GM18517 (cell line): ENCODE results near the gene GRIFIN.
"Not testable (repeated sequence)": the region's sequence is repeated elsewhere in the genome, so short reads cannot be mapped to it uniquely, and the experiment has no call there.

Experiments used
- ATAC-seq: cut with Tn5 transposase; IDR thresholded peaks from one replicate; pipeline ENCODE4 v1.9.1; 2021; ENCODE audit warnings: mild to moderate bottlenecking, moderate library complexity; ENCODE audit not compliant: unreplicated experiment

Gene GRIFIN

DNA sequence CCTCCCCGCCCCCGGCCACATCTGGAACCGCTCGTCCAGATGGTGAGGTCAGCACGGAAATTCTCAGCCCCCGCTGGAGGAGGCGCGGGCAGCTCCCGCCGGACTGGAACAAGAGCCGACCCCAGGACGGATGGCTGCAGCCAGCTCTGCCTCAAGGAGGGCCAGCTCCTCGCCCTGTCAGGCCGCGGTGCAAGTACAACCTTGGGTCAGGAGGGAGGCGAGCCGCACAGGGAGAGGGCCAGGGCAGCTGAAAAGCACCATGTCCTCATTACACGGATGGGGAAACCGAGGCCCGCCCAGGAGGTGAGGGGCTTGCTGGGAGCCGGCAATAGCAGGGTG is 3.8 kb upstream of the GRIFIN start:
- no peak for ATAC-seq

DNA sequence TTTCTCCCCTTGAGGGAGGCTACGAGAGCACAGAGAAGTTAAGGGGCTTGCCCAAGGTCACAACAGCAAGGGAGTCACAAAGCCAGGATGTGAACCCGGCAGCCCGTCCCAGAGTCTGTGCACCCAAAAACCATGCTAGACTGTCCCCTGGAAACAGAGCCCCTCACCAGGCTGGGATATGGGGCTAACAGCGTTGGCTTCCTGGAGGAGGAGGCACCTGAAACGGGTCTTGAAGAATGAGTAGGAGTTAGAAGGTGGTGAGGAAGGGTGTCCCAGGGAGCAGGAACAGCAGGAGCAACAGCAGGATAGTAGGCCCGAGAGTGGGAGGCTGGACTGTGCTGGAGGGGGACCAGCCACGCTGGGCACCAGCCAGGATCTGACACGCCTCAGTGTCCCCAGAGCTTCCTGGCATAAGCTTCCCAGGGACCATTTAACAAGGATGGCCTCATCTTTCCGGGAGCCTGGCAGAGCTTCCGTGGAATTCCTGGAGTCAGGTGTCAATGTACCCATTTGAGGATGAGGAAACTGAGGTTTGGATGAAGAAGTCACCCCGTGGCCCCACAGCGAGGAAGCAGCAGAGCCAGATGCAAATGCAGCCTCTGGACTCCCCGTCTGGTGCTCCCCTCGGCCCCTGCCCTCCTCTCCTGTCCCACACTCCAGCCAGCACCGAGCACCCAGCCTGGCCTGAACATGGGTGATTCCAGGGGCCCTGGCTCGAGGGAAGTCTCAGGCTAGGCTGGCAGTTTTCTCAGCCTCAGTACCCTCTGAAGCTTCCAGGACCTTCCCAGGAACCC is 3.3 kb upstream of the GRIFIN start:
- ATAC-seq: no peak

DNA sequence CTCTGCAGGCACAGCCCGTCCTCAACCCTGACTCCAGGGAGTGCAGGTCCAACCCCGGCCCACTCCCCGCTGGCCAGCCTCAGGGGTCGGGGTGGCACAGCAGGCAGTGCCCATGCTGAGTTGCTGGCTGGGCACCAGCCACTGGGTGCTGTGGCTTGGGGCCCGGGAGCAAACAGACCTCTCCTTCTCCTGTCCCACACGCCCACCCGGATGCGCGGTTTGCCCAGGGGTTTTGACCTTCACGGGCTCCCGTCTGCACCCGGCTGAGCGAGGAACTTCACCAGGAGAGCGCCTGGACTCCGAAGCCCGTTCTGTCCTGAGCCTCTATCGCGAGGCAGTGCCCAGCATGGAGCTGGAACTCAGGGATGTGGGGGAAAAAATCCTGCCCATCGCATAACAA is 2.6 kb upstream of the GRIFIN start:
- ATAC-seq: no peak

DNA sequence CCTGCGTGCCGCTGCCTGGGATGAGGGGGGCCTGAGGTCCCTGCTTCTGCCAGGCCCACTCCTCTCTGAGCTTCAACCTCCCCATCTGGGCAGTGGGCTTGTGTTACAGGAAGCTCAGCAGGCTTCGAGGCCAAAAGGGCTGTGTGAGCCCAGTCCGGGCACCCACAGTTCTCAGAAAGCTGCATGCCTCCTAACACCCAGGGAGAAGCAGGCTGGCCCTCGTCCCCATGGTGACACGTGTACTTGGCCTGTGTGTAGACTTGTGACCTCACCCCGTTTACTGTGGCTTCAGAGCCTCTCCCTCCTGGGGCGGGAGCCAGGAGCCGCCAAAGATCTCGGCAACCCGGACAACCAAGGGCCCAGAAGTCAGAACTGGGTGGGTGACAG is 2.2 kb upstream of the GRIFIN start:
- ATAC-seq: no peak

DNA sequence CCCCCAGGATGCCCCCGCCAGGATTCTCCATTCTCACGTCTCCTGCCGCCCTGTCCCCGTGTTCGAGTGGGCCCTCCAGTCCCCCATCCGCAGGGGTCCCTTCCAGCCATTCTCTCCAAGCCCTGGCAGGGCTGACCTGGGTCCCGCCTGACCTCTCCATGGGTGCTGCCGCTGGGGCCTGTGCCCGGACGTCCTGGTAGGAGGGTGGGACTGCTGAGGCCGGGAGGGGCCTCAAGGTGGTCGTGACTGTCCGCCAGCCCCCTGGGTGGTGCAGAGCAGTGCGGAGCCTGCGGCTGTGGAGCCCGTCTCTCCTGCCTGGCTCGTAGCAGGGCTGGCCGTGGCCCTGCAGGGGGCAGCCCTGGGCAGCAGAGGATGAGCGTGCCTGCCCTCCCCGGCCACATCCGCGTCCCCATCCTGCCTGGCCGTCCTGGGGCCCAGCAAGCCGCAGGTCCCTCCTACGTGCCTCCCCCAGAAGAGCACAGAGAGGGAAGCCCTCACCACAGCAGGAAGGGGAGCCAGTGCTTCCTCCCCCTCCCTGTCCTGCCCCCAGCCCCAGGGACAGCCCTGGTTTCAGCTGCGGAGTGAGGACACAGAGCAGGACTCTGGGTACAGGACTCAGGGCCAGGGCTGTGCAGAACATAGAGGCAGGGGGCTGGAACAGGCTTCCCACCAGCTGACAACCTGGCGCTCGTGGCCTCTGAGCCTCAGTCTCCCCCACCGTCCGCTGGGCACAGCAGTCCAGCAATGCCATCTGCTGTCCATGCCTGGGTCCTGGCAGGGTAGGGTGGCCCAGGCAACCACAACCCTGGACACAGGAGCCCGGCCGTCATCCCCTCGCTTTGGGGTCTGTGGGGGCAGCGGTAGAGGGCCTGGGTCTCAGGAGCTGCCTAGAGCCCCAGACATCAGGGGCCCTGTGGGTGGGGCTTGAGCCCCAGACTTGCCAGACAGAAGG is 1.5 kb upstream of the GRIFIN start:
- no peak for ATAC-seq

DNA sequence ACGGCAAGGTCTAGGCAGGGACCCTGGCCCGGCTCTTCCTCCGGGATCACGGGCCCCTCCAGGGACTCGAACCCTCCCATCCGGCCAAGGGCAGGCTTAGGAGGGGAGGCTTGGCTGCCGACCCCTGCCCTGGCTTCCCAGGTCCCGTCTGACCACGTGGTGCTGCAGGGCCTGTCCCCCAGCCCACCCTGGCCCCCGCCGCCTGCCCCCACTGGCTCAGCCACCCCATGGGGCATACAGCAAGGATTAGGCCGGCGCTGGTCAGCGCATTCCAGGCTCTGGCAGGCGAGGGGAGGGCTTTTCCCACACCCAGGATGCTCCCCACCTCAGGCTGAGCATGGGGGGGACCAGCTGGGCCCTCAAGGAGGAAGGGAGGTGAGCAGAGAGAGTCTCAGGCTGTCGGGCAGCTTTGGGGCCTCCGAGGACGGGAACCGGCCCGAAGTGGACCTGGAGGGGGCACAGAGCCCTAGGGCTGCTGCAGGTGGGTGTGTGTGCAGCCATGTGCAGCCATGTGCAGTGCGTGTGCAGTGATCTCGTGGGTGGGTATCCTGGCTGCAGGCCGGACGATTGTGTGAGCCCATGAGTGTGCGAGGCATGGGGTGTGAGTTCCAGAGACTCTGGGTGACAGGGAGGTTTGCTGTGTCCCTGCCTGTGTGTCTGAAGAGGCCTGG is 713 bp upstream of the GRIFIN start:
- ATAC-seq: no peak

DNA sequence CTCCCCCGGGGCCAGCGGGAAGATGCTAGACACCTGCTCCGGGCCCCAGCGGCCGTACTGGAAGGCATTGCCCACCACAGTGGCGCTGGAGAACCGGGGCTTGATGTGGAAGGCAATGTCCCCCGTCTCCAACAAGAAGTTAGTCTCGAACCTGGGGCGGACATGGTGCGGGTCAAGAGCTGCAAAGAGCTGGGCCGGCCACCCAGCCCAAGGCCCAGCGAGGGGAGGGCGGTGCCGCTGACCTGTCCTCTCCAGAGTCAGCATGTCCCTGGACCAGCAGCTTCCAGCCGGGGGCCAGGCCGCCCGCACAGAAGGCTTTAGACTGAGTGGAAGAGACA is 551 bp downstream of the GRIFIN start:
- no peak for ATAC-seq

DNA sequence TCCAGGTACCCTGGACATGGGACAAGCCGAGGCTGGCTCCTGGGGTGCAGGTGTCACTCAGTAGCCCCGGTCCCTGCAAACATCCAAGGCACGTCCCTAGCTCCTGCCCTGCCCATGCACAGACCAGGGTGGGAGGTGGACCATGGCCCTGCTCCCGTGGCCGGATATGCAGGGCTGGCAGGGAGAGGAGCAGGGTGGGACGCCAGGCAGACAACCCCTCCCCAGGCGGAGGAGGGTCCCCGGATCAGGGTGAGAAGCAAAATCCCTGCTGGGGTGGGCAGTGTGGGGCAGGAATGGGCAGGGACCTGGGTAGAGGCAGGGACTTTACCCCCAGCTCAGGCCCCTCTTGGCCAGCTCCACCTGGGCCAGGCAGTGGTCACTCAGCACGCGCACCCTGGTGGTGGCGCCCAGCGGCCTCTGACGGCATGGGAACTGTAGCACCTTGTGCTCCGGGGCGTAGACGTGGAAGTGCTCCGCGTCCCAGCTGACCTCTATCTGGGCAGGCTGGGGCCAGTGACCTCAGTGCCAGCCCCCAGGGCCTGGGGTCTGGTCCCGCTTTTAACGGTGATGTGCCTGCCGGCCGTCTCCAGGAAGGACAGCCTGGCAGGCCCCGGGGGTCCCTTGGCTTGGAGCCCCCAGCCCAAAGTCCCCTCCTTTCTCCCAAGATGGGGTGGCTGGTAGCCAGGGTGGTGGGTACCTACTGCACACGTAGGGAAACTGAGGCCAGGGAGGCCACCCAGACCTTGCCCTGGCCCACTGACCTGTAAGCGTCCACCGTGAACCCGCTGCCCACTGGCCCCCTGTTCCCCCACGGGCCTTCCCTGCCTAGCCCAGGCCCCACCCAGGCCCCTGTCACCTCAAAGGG is 1.2 kb downstream of the GRIFIN start:
- no peak for ATAC-seq

DNA sequence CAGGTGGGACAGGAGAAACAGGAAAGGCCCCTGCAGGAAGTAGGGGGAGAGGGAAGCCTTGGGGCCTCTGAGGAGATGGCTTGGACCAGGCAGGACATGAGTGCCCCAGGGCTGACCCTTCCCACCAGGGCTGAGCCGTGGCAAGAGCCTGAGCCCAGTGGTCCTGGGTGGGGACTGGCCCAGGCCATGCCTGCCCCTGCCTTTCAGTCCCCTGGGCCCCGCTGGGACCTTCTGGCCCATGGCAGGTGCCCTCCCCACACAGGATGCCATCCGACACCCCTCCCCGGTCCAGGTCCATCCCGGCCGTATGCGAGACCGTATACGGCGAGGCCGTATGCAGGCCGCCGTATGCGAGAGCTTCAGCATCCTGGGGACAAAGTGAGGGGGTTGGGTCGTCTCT is 2.0 kb downstream of the GRIFIN start:
- ATAC-seq: no peak

DNA sequence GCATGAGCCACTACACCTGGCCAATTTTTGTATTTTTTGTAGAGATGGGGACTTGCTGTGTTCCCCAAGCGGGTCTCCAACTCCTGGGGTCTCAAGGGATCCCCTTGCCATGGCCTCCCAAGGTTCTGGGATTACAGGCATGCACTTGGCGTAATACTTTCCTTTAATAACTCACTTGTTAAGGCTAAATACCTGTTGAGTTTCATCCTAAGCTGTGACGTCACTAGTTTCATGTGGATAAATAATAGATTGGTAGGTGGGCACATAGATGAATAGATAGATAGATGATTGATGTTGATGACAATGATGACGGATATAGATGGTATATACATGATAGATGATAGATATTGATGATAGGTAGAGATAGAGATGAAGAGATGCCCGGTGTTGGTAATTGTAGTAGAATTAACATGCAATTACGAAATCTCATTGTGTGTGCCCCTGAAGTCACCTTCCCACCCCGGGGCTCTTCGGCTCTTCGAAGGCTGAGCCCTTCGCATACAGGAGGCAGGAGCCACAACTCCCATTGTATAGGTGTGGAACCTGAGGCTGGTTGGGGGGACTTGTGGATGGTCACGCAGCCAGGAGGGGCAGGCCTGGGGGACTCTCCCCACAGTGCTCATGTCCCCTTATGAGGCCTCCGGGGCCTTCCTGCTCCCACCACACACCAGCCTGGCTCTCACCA is 2.6 kb downstream of the GRIFIN start:
- ATAC-seq: no peak

DNA sequence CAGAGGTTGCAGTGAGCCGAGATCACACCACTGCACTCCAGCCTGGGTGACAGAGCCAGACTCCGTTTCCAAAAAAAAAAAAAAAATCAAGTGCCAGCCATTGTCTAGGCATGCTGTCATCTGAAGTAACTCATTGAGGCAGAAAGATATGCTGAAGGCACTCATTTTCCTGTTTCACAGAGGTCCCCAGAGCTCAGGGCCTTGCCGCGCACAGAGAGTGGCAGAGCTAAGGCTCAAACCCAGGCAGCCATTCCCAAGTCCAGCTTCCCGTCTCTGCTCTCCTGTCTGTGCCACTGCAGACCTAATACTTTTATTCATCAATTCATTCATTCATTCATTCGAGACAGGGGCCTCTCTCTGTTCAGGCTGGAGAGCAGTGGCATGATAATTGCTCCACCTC is 3.5 kb downstream of the GRIFIN start:
- ATAC-seq: no peak

DNA sequence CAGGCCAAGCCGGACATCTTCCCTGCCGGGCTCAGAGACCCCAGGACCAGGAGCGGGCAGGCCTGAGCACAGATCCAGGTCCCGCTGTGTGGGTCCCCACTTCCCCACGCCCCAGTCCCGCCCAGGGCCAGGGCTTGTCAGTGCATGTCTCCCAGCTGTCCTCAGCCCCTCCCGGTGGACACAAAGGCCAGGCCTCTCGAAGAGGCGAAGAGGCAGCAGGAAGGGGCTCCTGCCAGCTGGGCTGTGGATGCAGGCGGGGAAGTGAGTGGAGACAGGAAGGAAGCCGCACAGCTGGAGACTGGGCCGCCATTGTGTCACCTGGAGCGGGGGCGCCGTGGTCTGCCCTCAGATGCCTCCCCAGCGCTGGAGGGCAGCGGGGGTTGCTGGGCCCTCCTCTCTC is 4.8 kb downstream of the GRIFIN start:
- no peak for ATAC-seq

DNA sequence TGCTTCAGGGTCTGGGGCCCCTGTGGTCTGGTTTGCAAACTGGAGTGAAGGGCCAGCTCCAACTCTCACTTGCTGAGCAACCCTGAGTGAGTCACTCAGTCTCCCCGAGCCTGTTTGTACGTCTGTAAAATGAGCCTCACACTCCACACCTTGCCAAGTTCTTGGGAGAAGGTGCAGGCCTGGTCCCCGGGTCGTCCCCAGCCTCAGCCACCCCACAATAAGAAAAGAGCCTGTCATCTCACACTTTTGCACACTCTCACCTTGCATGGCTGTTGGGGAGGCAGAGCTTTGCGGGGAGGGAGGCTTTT is 5.2 kb downstream of the GRIFIN start:
- no peak for ATAC-seq

DNA sequence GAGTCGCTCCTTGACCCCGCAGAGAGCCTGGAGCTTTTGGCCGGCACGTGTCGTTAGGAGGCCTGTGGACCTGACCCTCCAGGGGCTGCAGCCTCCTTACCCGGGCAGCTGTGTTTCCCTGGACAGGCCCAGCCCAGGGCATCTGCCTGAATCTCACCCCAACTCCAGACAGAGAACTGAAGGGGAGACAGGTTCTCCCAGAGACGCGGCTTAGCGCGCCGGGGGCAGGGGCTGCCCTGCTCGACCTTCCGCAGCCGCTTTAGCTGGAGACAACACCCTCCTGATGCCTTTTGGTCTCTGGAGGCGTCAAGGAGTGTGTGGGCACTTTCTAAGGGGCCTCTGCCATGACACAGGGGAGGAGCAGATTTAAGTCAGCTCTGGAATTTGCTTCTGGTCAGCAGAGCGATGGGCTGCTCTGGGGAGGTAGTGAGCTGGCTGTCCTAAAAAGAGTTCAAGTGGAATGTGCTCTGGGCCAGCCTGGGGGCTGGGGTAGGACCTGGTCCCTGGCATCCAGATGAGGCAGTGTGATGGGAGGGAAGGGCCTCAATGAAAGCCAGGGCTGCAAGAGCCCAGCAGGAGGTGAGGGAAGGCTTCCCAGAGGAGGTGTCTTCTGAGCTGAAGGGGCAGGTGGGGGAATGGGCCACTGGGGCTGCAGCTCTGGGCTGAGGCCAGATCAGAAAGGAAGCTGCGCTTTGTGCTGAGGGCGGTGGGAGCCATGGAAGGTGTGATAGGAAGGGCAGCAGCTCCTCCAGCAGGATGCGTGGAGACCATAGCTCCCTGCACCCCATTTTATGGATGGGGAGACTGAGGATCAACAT is 5.8 kb downstream of the GRIFIN start:
- ATAC-seq: no peak

DNA sequence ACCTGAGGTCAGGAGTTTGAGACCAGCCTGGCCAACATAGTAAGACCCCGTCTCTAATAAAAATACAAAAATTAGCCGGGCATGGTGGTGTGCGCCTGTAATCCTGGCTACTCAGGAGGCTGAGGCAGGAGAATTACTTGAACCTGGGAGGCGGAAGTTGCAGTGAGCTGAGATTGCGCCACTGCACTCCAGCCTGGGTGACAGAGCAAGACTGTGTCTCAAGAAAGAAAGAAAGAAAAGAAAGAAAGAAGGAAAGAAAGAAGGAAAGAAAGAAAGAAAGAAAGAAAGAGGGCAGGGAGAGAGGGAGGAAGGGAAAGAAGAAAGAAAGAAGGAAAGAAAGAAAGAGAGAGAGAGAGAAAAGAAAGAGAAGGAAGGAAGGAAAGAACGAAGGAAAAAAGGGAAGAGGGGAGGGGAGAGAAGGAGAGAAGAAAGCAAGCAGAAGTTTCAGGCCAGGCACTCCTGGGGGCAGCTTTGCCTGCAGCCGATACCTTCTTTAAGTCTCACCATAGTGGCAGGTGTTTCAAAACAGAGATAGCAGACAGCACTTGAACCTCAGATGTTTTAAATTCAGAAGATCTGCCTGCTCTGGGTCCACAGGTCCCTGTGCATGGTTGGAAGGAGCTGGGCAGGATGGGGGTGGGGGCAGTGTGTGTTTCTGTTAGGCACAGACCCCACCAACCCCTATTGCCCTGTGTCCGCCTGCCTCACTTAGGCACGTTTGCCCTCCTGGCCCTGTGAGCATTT is 6.6 kb downstream of the GRIFIN start:
- not testable (repeated sequence) for ATAC-seq

DNA sequence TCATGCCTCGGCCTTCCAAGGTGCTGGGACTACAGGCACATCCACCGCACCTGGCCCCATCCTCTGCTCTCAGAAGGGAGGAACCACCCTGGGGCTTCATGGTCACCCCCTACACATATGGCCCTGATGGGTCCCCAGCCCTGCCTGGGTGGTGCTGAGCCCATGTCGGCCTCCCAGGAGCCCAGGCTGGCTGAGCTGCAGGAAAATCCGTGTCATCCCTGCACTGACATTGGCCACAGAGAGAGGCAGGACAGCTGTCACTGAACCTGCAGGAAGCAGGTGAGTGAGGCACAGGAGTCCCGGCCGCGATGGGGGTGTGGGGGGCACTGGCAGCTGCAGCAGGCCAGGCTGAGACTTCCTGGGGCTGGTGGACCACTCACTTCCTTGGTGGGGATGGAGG is 8.0 kb downstream of the GRIFIN start:
- no peak for ATAC-seq

DNA sequence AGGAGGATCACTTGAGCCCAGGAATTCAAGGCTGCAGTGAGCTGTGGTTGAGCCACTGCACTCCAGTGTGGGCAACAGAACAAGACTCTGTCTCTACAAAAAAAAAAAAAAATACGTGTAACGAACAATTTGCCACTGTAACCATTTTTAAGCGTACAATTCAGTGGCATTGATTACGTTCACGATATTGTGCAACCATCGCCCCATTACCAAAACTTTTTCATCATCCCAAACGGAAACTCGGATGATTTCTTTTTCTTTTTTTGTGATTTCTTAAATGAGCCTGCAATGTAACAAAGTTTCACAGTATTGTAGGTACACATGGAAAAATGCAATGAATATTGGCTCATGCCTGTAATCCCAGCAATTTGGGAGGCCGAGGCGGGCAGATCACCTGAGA is 9.5 kb downstream of the GRIFIN start:
- no peak for ATAC-seq

DNA sequence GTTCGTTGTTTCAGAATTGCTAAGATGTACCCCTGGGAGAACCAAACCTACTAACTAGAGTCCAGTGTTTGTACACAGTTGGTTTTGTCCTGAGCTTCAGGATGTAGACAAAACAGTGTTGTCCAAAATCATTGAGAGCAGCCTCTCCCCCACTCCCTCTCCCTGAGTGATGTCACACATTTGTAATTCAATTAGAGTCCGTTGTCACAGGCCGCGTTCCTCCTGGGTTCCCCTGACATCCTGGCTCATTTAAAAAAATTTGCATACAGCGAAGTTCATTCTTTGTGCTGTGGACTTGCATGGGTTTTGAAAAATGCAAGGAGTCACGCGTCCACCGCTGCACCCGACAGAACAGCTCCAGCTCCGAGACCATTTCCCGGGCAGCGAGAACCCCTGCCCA is 10.3 kb downstream of the GRIFIN start:
- no peak for ATAC-seq

DNA sequence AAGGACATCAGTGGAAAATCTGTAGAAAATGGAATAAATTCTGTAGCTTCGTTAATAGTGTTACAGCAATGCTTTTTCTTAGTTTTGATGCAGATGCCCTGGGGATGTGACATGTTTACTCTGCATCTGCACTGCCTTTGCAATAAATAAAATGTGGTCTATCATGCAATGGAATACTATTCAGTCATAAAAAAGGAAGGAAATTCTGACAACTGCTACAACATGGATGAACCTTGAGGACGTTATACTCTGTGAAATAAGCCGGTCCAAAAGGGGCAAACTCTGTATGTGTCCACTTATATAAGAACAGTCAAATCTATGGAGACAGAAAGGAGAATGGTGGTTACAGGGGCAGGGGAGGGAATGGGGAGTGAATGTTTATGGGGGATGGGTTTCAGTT is 13.5 kb downstream of the GRIFIN start:
- ATAC-seq: no peak
